Anterior cingulate cortex (tissue), 58 donors: ENCODE data around the gene TMEM267.
"Not testable (repeated sequence)": the region's sequence is repeated elsewhere in the genome, so short reads cannot be mapped to it uniquely, and the experiment has no call there.

ENCODE experiments used
- DNase-seq, 58 donors: peaks; one replicate each; lab custom pipeline; 2025; lab: John Stamatoyannopoulos, UW

The TMEM267 gene

DNA sequence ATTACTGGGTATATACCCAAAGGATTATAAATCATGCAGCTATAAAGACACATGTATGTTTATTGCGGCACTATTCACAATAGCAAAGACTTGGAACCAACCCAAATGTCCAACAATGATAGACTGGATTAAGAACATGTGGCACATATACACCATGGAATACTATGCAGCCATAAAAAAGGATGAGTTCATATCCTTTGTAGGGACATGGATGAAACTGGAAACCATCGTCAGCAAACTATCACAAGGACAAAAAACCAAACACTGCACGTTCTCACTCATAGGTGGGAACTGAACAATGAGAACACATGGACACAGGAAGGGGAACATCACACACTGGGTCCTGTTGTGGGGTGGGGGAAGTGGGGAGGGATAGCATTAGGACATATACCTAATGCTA is 18.2 kb downstream of the TMEM267 start:
- not testable (repeated sequence) for DNase-seq

- no peak for DNase-seq
These were observed 22.6 kb downstream of the TMEM267 start for GRCh38 chr5:43461066-43461465.

GRCh38 chr5:43456556-43456955 is 27.1 kb downstream of the TMEM267 start:
- no peak for DNase-seq

GRCh38 chr5:43441575-43441974 is 42.1 kb downstream of the TMEM267 start:
- DNase-seq = not testable (repeated sequence)

DNA sequence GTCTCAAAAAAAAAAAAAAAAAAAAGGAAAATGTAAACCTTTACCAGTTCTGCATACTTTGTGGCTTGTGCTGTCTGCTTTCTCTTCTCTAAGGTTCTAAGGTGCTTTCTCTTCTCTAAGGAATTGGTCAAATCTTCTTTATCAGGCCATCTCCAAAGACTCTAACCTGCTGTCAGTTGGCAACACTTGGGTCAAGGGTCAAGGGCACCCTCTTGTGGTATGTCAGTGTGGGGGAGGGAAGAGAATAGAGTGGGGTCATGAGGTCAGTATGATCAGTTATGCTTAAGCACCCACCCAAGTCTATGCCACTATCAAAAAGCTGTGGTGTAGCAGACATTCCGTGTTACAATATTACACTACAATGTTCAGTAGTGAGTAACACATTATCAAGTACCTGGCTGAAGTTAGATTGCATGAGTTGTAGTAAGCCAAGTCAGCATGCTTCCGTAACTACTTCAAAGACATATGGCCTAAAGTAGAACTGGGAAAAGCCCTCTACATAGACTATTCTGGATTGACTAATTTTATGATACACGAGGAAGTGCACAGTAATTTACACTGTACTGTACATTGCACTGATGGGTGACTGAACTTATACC is 46.5 kb downstream of the TMEM267 start:
- no peak for DNase-seq

GRCh38 chr5:43433382-43433781 is 50.3 kb downstream of the TMEM267 start:
- no peak for DNase-seq

DNA sequence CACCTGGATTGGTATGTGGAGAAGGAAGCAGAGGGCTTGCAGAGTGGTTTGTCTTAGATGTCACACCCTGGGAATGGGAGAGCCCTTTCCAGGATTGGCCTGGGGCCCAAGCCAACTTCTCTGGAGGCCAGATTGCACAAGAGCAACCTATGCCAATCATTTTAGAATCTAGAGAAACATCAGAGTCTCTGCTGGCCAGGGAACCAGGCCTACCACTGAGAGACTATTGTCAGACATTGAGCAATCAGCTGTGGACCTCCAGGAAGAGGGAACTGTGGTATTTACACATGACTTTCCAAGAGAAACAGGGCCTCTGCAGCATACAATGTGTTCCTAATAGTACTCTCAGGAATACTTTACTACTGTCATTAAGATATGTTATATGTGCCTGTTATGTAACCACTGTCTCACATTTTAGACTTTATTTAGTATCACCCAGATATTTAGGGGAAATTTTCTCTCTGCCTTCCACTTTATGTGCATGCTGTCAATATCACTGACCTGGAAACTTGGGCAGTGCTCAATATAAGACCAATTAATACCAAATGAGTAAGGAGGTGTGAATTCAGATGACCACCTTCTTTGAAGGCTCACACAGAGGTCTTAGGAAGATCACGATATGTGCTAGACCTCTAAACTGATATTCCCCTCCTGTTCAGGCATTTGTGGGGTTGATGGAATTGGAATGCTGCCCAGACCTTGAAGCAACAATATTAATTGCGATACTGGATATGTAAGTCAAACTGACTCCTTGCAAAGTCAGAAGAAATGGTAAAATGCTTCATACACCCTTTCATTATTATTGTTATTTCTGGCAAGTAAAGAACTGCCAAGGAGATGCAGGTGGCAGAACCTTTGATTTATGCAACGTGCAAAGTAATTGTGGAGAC is 50.9 kb downstream of the TMEM267 start:
- peak in 10 of 58 donors; percentile 0 to 56 (median 2) for DNase-seq

GRCh38 chr5:43429706-43430105 is 54.0 kb downstream of the TMEM267 start:
- no peak for DNase-seq

DNA sequence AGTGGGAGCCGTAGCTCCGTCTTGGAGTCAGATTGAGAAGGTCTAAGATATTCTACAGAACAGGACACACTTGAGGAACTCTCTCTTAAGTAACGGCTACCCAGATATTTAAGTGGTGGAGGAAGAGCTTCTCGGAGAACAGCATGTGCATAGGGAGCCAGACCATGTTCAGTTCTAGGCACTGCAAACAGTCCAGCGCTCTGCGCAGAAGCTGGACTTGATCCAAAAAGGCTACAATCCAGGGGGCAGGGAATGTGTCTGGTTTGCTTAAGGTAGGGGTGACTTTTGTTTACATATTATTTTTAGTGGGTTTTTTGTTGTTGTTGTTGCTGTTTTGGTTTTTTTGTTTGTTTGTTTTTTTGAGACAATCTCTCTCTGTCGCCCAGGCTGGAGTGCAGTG is 54.6 kb downstream of the TMEM267 start:
- no peak for DNase-seq

GRCh38 chr5:43427306-43427705 is 56.4 kb downstream of the TMEM267 start:
- DNase-seq = no peak

GRCh38 chr5:43425983-43426382 is 57.7 kb downstream of the TMEM267 start:
- no peak for DNase-seq

GRCh38 chr5:43423086-43423485 is 60.6 kb downstream of the TMEM267 start:
- DNase-seq = not testable (repeated sequence)

DNA sequence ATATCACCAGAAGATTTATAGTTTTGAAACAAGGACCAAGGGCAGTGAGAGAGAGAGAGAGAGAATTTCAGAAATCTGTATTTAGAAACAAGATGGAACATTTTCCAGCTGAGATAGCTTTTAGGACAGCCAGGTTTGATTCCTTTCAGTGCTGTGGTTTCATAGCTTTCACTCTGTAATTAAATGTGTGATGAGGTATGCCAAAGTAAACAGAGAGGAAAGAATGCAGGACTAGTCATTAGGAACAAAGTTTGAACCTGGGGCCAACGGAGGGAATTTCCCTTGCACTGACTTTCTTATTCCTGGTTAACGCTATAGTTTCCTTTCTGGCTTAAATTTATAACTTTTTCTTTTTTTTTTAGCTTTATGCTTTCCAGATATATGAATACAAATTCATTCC is 61.5 kb downstream of the TMEM267 start:
- DNase-seq = no peak

DNA sequence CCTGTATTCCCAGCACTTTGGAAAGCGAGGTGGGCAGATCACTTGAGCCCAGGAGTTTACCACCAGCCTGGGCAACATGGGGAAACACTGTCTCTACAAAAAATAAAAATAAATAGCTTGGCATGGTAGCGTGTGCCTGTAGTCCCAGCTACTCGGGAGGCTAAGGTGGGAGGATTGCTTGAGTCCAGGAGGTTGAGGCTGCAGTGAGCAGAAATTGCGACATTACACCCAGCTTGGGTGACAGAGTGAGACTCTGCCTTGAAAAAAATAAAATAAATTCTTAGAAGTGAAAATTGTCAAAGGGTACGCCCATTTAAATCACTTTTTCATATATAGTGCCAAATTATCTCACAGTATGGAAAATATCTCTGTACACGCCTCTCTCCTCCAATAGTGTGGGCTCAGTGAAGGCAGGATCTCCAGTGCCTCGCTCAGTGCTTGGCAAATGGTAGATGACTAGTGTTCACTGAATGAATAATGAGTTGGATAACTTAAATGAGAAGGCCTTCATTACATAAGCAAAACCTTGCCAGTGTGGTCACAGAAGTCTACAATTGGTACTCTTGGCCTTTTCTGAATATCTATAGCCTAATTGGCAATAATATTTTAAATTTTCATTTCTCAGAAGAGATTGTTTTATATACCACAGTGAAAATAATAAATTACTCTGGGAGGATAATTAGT is 62.1 kb downstream of the TMEM267 start:
- DNase-seq = no peak

- no peak for DNase-seq
These were observed 63.4 kb downstream of the TMEM267 start for GRCh38 chr5:43420241-43420640.

GRCh38 chr5:43418561-43418960 is 65.1 kb downstream of the TMEM267 start:
- DNase-seq = no peak

GRCh38 chr5:43416803-43417394 is 66.8 kb downstream of the TMEM267 start:
- no peak for DNase-seq

- no peak for DNase-seq
These were observed 67.5 kb downstream of the TMEM267 start for GRCh38 chr5:43415935-43416802.

- no peak for DNase-seq
These were observed 69.7 kb downstream of the TMEM267 start for GRCh38 chr5:43413966-43414365.

- DNase-seq = no peak
These were observed 71.0 kb downstream of the TMEM267 start for GRCh38 chr5:43412644-43413043.
